Measurements from ENCODE around the gene PCTP.

The PCTP gene

DNA sequence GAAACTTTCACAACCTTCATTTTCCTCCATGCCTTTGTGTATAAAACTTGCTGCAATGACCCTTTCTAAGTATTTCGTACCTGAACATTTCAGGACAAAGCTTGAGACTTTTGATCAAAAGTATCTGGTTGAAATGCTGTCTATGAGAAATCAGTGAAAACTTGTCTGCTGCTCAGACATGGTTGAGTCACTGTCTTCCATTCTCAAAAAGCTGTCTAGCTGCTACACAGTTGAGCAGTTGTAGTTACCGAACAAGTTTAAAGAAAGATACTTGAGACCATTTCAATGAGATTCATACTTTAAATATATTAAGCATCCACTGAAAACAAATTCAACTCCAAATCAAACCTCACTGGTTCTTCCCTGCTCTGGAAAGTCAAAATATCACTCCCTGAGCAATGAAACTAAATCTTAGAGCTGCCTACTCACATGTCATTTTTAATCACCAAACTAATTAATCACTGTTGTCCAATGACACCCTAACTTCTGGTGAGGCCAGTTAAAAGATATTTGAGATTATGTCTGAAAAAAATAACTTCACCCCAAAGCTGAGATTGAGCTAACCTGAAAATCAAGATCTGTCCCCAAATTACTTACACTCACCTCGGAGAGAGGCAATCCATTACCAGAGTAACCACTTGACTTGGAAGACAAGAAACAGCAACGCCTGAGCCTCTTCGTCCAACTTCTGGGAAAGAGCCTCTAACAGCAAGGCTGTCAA is 28.7 kb upstream of the PCTP start:
- Histone ChIP-seq H4K20me1 (ENCODE audit: low read depth, low read length) (no peaks in the 10 kb centered on the region), H2AFZ (ENCODE audit: low read depth, low read length, severe bottlenecking) (no peak overlapping the region), H3K27me3 (ENCODE audit: low read length) (no peaks in the 10 kb centered on the region), H3F3A (ENCODE audit: insufficient read depth) (no peaks in the 10 kb centered on the region), H3K36me3 (ENCODE audit: low read length) (no peaks in the 10 kb centered on the region), H3K4me2 (ENCODE audit: low read depth, low read length, poor library complexity, severe bottlenecking) (no peak overlapping the region), H3K4me3 (ENCODE audit: insufficient read depth, low read length, poor library complexity, severe bottlenecking) (no peak overlapping the region), H3K9ac (ENCODE audit: low read length) (no peak overlapping the region), H3K27ac (ENCODE audit: low read depth, low read length) (no peak overlapping the region), H3K9me3 (ENCODE audit: insufficient read depth, low read length) (no peaks in the 10 kb centered on the region), H3K9me2 (replicated peaks; ENCODE audit: insufficient read depth, low read length) (no peaks in the 10 kb centered on the region), H3K79me2 (ENCODE audit: insufficient read depth, low read length) (no peaks in the 10 kb centered on the region)
- TF ChIP-seq CTCF (IDR thresholded peaks at IDR 0.05; ENCODE audit: insufficient read depth, low read length, poor library complexity, severe bottlenecking), result no peak
- TF ChIP-seq EZH2phosphoT487 (conservative IDR thresholded peaks at IDR 0.05; ENCODE audit: low read length), result no peak

- no peak for TF ChIP-seq CTCF (IDR thresholded peaks at IDR 0.05; ENCODE audit: insufficient read depth, low read length, poor library complexity, severe bottlenecking)
- no peak for TF ChIP-seq EZH2phosphoT487 (conservative IDR thresholded peaks at IDR 0.05; ENCODE audit: low read length)
- no peak within 1 kb of the TSS for H3K9ac ChIP-seq (ENCODE audit: low read length)
- H3K27ac ChIP-seq (ENCODE audit: low read depth, low read length), result no peak within 1 kb of the TSS
- no peaks in the 10 kb centered on the region for H3K79me2 ChIP-seq (ENCODE audit: insufficient read depth, low read length)
- H3F3A ChIP-seq (ENCODE audit: insufficient read depth), result no peaks in the 10 kb centered on the region
- no peaks in the 10 kb centered on the region for H3K27me3 ChIP-seq (ENCODE audit: low read length)
- no peaks in the 10 kb centered on the region for H3K9me2 ChIP-seq (replicated peaks; ENCODE audit: insufficient read depth, low read length)
- H3K36me3 ChIP-seq (ENCODE audit: low read length), result no peaks in the 10 kb centered on the region
- no peaks in the 10 kb centered on the region for H4K20me1 ChIP-seq (ENCODE audit: low read depth, low read length)
- H2AFZ ChIP-seq (ENCODE audit: low read depth, low read length, severe bottlenecking), result no peak within 1 kb of the TSS
- H3K9me3 ChIP-seq (ENCODE audit: insufficient read depth, low read length), result no peaks in the 10 kb centered on the region
- no peak within 1 kb of the TSS for H3K4me2 ChIP-seq (ENCODE audit: low read depth, low read length, poor library complexity, severe bottlenecking)
- H3K4me3 ChIP-seq (ENCODE audit: insufficient read depth, low read length, poor library complexity, severe bottlenecking), result no peak within 1 kb of the TSS
Observed at GRCh38 chr17:55722742-55723487, 27.9 kb upstream of the PCTP start, which contains the start of gene TMEM100. TMEM100 (minus strand) TSS chr17:55722864; CDS start chr17:55721070, 1,794 bp downstream.

DNA sequence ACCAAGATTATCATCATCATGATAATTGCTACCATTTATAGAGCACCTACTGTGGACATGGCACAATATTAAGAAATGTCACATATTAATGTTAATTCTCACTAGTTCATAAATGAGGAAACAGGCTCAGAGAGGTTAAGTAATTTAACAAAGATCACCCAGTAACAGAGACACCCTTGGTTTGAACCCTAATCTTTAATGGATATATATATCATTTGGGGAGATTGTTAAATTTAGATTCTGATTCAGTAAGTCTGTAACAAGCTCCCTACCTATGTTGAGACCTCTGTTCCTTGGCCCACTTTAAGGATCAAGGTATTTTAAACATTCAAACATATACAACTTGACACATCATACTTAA is 27.4 kb upstream of the PCTP start:
- Histone ChIP-seq H3K9ac (ENCODE audit: low read length) (no peak overlapping the region), H2AFZ (ENCODE audit: low read depth, low read length, severe bottlenecking) (no peak overlapping the region), H3F3A (ENCODE audit: insufficient read depth) (no peaks in the 10 kb centered on the region), H3K27ac (ENCODE audit: low read depth, low read length) (no peak overlapping the region), H3K27me3 (ENCODE audit: low read length) (no peaks in the 10 kb centered on the region), H3K9me2 (replicated peaks; ENCODE audit: insufficient read depth, low read length) (no peaks in the 10 kb centered on the region), H3K36me3 (ENCODE audit: low read length) (no peaks in the 10 kb centered on the region), H4K20me1 (ENCODE audit: low read depth, low read length) (no peaks in the 10 kb centered on the region), H3K4me3 (ENCODE audit: insufficient read depth, low read length, poor library complexity, severe bottlenecking) (no peak overlapping the region), H3K9me3 (ENCODE audit: insufficient read depth, low read length) (no peaks in the 10 kb centered on the region), H3K4me2 (ENCODE audit: low read depth, low read length, poor library complexity, severe bottlenecking) (no peak overlapping the region), H3K79me2 (ENCODE audit: insufficient read depth, low read length) (no peaks in the 10 kb centered on the region)
- TF ChIP-seq EZH2phosphoT487 (conservative IDR thresholded peaks at IDR 0.05; ENCODE audit: low read length), result no peak
- no peak for TF ChIP-seq CTCF (IDR thresholded peaks at IDR 0.05; ENCODE audit: insufficient read depth, low read length, poor library complexity, severe bottlenecking)
